Transverse colon (tissue), 4 donors: ENCODE measurements around the gene CMTM4. TPM values are rescaled to one million over a fixed set of nuclear protein-coding genes. Genes with fewer than 3 reads are reported as not detected.

Experiments used
- DNase-seq: peaks from one replicate; pipeline ENCODE4 v3.0.0-alpha.2; 2019
- H3K27ac ChIP-seq, 4 donors: fragments of 200-600 bp; sonication (generic); 2 replicates each; pipeline ENCODE4 v1.5.1; 2016 to 2018; ENCODE audit warnings: inconsistent platforms in 4 of 4
- H3K27me3 ChIP-seq: fragments of 200-600 bp; sonication (generic); 2 replicates; pipeline ENCODE4 v1.5.1; 2017; ENCODE audit warnings: inconsistent platforms
- H3K36me3 ChIP-seq, 4 donors: fragments of 200-600 bp; sonication (generic); 2 replicates each; pipeline ENCODE4 v1.5.1; 2017 to 2019; ENCODE audit warnings: inconsistent platforms in 4 of 4
- H3K4me1 ChIP-seq, 4 donors: fragments of 200-600 bp; sonication (generic); 2 replicates each; pipeline ENCODE4 v1.5.1; 2017 to 2020; ENCODE audit warnings: inconsistent platforms in 4 of 4
- H3K4me3 ChIP-seq, 4 donors: fragments of 200-600 bp; sonication (generic); 1 replicate in 1 of 4; 2 replicates in 3 of 4; pipeline versions ENCODE4 v1.5.1 to v1.6.1; 2017 to 2019; ENCODE audit warnings: inconsistent platforms in 4 of 4
- H3K9me3 ChIP-seq, 2 donors: fragments of 200-600 bp; sonication (generic); 2 replicates each; pipeline ENCODE4 v1.5.1; 2017 to 2019; ENCODE audit warnings: inconsistent platforms in 2 of 2
- CTCF ChIP-seq, 5 experiments: fragments of 200-600 bp in 3 of 5; fragments of 450-650 bp in 2 of 5; sonication (generic) in 3 of 5; IDR thresholded peaks; 1 replicate in 2 of 5; 2 replicates in 3 of 5; pipeline ENCODE4 v1.5.1; 2016 to 2017; ENCODE audit warnings: antibody characterized with exemption in 5 of 5, inconsistent platforms in 3 of 5, mild to moderate bottlenecking in 2 of 5, moderate library complexity in 1 of 5
- EP300 ChIP-seq: sonication (generic); formaldehyde crosslinking; IDR thresholded peaks from one replicate; pipeline ENCODE4 v1.6.1; 2017; ENCODE audit warnings: antibody characterized with exemption, low read depth
- POLR2A ChIP-seq: fragments of 450-650 bp; IDR thresholded peaks from one replicate; pipeline ENCODE4 v1.6.1; 2016; ENCODE audit warnings: antibody characterized with exemption, mild to moderate bottlenecking, moderate library complexity
- POLR2AphosphoS5 ChIP-seq, 3 donors: sonication (generic); formaldehyde crosslinking; IDR thresholded peaks; one replicate each; pipeline ENCODE4 v1.6.1; 2016; ENCODE audit warnings: antibody characterized with exemption in 3 of 3
- WGBS, 2 donors: methylation state at CpG; one replicate each; pipeline ENCODE4 v1.1.5; 2018; ENCODE audit warnings: low coverage in 1 of 2; 5-methylcytosine and 5-hydroxymethylcytosine counted together
- in situ Hi-C, 4 donors: fragments of 200-750 bp; cut with MboI; loops; one replicate each; pipeline versions ENCODE4 v1.15.0 to v1.15.1; 2017; ENCODE audit warnings: low sequenced_read_pairs in 3 of 4, low pct_ligation_motif_present in 1 of 4, low pct_unique_long_range_greater_than_20kb in 1 of 4
- intact Hi-C: fragments of 100-400 bp; cut with DNase I; formaldehyde crosslinking; loops from one replicate; pipeline ENCODE4 v1.15.1; 2023; ENCODE audit warnings: low total_unique reads
- small RNA-seq, 4 donors: library from RNA; depleted of rRNA; stranded (forward); fragments of <200 nt; gene quantifications; one replicate each; pipeline ENCODE3, GENCODE V24; 2016
- total RNA-seq, 4 donors: library from RNA; depleted of rRNA; stranded (reverse); fragments of >200 nt; gene quantifications; one replicate each; pipeline ENCODE4 v1.1.0, GENCODE V29; 2016

CMTM4 gene
- total RNA-seq, 4 donors from 2014 or later: 77.0 to 167 (median 163) TPM

- WGBS, 2 donors: 92 to 98% methylated on average over 9 to 54 of the region's 54 CpGs
- peaks cover 0 to 11% (median 5%) of the 10 kb centered on the region in 4 donors for H3K4me1 ChIP-seq
- H3K36me3 ChIP-seq: peaks cover 0 to 27% (median 5%) of the 10 kb centered on the region in 4 donors
- H3K9me3 ChIP-seq: no peaks in the 10 kb centered on the region
- no peak for DNase-seq
- in situ Hi-C loops (no loop called here), intact Hi-C loops (no loop called here)
- no peaks in the 10 kb centered on the region for H3K27me3 ChIP-seq
- no peak within 1 kb of the TSS for H3K27ac ChIP-seq
- no peak for TF ChIP-seq CTCF (IDR thresholded peaks at IDR 0.05)
- no peak for TF ChIP-seq POLR2AphosphoS5 (IDR thresholded peaks at IDR 0.05)
- TF ChIP-seq POLR2A: no peak
- TF ChIP-seq EP300: no peak
- H3K4me3 ChIP-seq: no peak within 1 kb of the TSS
Observed at GRCh38 chr16:66566051-66566901, 130.3 kb downstream of the CMTM4 start, which contains the start of gene CMTM1. CMTM1 (plus strand) TSS chr16:66566439; CDS start chr16:66566514, 75 bp downstream.

Small RNA genes within 50 kb of the gene (small RNA-seq; reads per million reads assigned to genes)
- gene CKLF-CMTM1: 0 reads per million in 4 donors

Other genes starting within 250 kb of the CMTM4 start
- 10 to 100 TPM; 15.7 to 20.6 (median 16.6) TPM for gene TK2, start 146.6 kb downstream of the CMTM4 start, total RNA-seq
- gene CKLF, start 144.2 kb downstream of the CMTM4 start, total RNA-seq: 100 to 1,000 TPM in 1 of 4 donors, 10 to 100 TPM in 3; 25.3 to 108 (median 39.1) TPM
- 10 to 100 TPM in 1 of 4 donors, 1 to 10 TPM in 2, not detected in 1; 2.0 to 34.2 (median 4.0) TPM for gene CMTM1, start 130.3 kb downstream of the CMTM4 start, total RNA-seq
- gene CMTM2, start 117.3 kb downstream of the CMTM4 start, total RNA-seq: under 1 TPM in 1 of 4 donors, not detected in 3; 0.48 TPM
- 10 to 100 TPM in 1 of 4 donors, 1 to 10 TPM in 2, not detected in 1; 2.4 to 11.6 (median 6.1) TPM for gene CMTM3, start 92.0 kb downstream of the CMTM4 start, total RNA-seq
- 100 to 1,000 TPM; 199 to 393 (median 284) TPM for gene DYNC1LI2, start 54.9 kb upstream of the CMTM4 start, total RNA-seq
- gene TERB1, start 104.8 kb upstream of the CMTM4 start, total RNA-seq: under 1 TPM in 1 of 4 donors, not detected in 3; 0.32 TPM
- gene NAE1, start 134.2 kb upstream of the CMTM4 start, total RNA-seq: 10 to 100 TPM; 25.3 to 45.1 (median 32.1) TPM
- gene CA7, start 147.7 kb upstream of the CMTM4 start, total RNA-seq: 100 to 1,000 TPM; 107 to 237 (median 152) TPM
- gene PDP2, start 183.8 kb upstream of the CMTM4 start, total RNA-seq: 10 to 100 TPM in 2 of 4 donors, 1 to 10 TPM in 2; 4.9 to 36.2 (median 11.5) TPM
- 1 to 10 TPM in 2 of 4 donors, under 1 TPM in 1, not detected in 1; 0.20 to 2.4 (median 1.8) TPM for gene CDH16, start 222.1 kb upstream of the CMTM4 start, total RNA-seq
- gene RRAD, start 228.8 kb upstream of the CMTM4 start, total RNA-seq: 10 to 100 TPM in 1 of 4 donors, 1 to 10 TPM in 2, not detected in 1; 3.5 to 15.3 (median 4.2) TPM
- gene CIAO2B, start 237.7 kb upstream of the CMTM4 start, total RNA-seq: 10 to 100 TPM; 15.3 to 93.8 (median 51.6) TPM
- 1,000 to 10,000 TPM in 2 of 4 donors, 100 to 1,000 TPM in 2; 462 to 1,338 (median 921) TPM for gene CES2, start 238.8 kb upstream of the CMTM4 start, total RNA-seq